ENCODE data around the gene NRSN2.

- no peak for TF ChIP-seq CTCF (IDR thresholded peaks at IDR 0.05)
- TF ChIP-seq POLR2A (IDR thresholded peaks at IDR 0.05) = no peak
Observed at GRCh38 chr20:325045-325888, 21.6 kb upstream of the NRSN2 start, which contains the start of gene SOX12.
